WTC11 (cell line): ENCODE measurements around the gene CRABP2.

Experiments
- CREB1 ChIP-seq: sonication (generic); formaldehyde crosslinking; IDR thresholded peaks from 2 replicates; pipeline ENCODE4 v1.8.0; 2023; ENCODE audit warnings: mild to moderate bottlenecking, missing genetic modification reagents
- OVOL2 ChIP-seq: fragments of 250-450 bp; sonication (Bioruptor Pico); IDR thresholded peaks from 2 replicates; pipeline ENCODE4 v1.9.0; 2021; ENCODE audit warnings: mild to moderate bottlenecking, borderline replicate concordance
- TF ChIP-seq, protein P1 (sequence below): fragments of 200-600 bp; IDR thresholded peaks from 2 replicates; pipeline ENCODE4 v1.8.0; 2022; ENCODE audit warnings: antibody characterized with exemption

DNA sequence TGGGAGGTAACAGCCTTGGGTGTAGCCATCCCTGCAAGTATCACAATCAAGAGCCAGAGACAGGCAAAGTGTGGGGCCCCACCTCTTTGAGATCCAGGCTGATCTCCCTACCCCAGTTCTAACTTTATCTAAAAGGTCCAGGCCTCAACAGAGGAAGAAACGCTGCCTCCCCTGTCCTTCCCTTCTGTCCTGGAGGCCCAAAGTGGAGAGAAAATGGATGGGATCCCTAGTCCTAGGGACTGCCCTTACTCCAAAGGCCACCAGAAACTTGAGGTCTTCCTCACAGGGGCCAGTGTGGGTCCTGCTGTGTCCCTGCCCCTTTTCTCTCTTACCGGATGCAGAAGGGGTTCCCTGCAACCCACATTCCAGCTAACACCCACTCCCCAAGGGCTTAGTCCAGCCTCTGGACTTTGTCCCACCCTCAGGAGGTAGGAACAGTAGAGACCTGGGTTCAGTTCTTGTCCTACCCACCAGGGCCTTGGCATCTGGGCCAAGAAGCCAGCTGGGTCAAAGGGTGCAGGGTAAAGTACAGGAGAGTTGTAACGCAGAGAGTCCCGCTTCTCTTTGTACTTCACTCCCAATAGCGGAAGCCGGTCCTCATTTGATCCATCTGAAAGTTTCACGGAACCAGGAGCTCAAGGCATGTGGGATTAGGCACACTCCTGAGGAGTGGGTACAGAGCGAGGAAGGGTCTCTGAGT, 44.2 kb upstream of the CRABP2 start:
- TF ChIP-seq, protein P1, sequence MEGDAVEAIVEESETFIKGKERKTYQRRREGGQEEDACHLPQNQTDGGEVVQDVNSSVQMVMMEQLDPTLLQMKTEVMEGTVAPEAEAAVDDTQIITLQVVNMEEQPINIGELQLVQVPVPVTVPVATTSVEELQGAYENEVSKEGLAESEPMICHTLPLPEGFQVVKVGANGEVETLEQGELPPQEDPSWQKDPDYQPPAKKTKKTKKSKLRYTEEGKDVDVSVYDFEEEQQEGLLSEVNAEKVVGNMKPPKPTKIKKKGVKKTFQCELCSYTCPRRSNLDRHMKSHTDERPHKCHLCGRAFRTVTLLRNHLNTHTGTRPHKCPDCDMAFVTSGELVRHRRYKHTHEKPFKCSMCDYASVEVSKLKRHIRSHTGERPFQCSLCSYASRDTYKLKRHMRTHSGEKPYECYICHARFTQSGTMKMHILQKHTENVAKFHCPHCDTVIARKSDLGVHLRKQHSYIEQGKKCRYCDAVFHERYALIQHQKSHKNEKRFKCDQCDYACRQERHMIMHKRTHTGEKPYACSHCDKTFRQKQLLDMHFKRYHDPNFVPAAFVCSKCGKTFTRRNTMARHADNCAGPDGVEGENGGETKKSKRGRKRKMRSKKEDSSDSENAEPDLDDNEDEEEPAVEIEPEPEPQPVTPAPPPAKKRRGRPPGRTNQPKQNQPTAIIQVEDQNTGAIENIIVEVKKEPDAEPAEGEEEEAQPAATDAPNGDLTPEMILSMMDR: no peak
- TF ChIP-seq CREB1: no peak
- no peak for TF ChIP-seq OVOL2 (CRISPR knock-in tag)
